Mesenchymal stem cell (in vitro differentiated cells and primary cell): Measurements from ENCODE around the gene BABAM2.

Experiments
- DNase-seq: peaks from one replicate; pipeline ENCODE4 v3.0.0-alpha.2; 2013
- H2AFZ ChIP-seq: one replicate; pipeline ENCODE4 v1.6.1; 2013; ENCODE audit warnings: low read depth, mild to moderate bottlenecking, control low read depth, inconsistent platforms, low read length, moderate library complexity
- H2AK5ac ChIP-seq: 2 replicates; pipeline ENCODE4 v1.6.1; 2013; ENCODE audit warnings: low read length, moderate library complexity, mild to moderate bottlenecking, inconsistent platforms; ENCODE audit not compliant: severe bottlenecking
- H2BK120ac ChIP-seq: one replicate; pipeline ENCODE4 v1.6.1; 2013; ENCODE audit warnings: low read depth, mild to moderate bottlenecking, inconsistent platforms, low read length, moderate library complexity
- H2BK12ac ChIP-seq, 2 experiments: one replicate each; pipeline ENCODE4 v1.6.1; 2013; ENCODE audit warnings: inconsistent platforms in 2 of 2, low read length in 2 of 2, mild to moderate bottlenecking in 2 of 2, moderate library complexity in 2 of 2, control low read depth in 1 of 2
- H2BK15ac ChIP-seq: one replicate; pipeline ENCODE4 v1.6.1; 2013; ENCODE audit warnings: mild to moderate bottlenecking, low read depth, inconsistent platforms; ENCODE audit not compliant: poor library complexity, severe bottlenecking
- H2BK5ac ChIP-seq: 2 replicates; pipeline ENCODE4 v1.6.1; 2013; ENCODE audit warnings: low read depth, mild to moderate bottlenecking, low read length, control low read depth, inconsistent platforms; ENCODE audit not compliant: poor library complexity, severe bottlenecking
- H3K14ac ChIP-seq, 2 experiments: one replicate each; pipeline ENCODE4 v1.6.1; 2013; ENCODE audit warnings: inconsistent platforms in 2 of 2, low read length in 2 of 2, control low read depth in 1 of 2, mild to moderate bottlenecking in 1 of 2, moderate library complexity in 1 of 2
- H3K18ac ChIP-seq, 2 experiments: one replicate each; pipeline ENCODE4 v1.6.1; 2013; ENCODE audit warnings: inconsistent platforms in 2 of 2, low read length in 2 of 2, control low read depth in 1 of 2, low read depth in 1 of 2, mild to moderate bottlenecking in 1 of 2
- H3K23ac ChIP-seq, 2 experiments: one replicate each; pipeline ENCODE4 v1.6.1; 2013; ENCODE audit warnings: inconsistent platforms in 2 of 2, low read length in 2 of 2, mild to moderate bottlenecking in 2 of 2, moderate library complexity in 2 of 2, control low read depth in 1 of 2
- H3K27ac ChIP-seq: 2 replicates; pipeline ENCODE4 v1.5.1; 2013; ENCODE audit warnings: mild to moderate bottlenecking, moderate library complexity, low read length, control low read depth, inconsistent platforms; ENCODE audit not compliant: poor library complexity, severe bottlenecking
- H3K27me3 ChIP-seq, 2 experiments: 2 replicates each; pipeline versions ENCODE4 v1.6.1 to v1.7.0; 2013; ENCODE audit warnings: low read length in 2 of 2, mild to moderate bottlenecking in 2 of 2, moderate library complexity in 2 of 2, control low read depth in 1 of 2, inconsistent platforms in 1 of 2; ENCODE audit not compliant: control insufficient read depth in 1 of 2, insufficient read depth in 1 of 2
- H3K36me3 ChIP-seq, 2 experiments: 2 replicates each; pipeline versions ENCODE4 v1.6.1 to v1.7.0; 2013; ENCODE audit warnings: low read length in 2 of 2, control low read depth in 1 of 2, inconsistent platforms in 1 of 2, low read depth in 1 of 2, mild to moderate bottlenecking in 1 of 2; ENCODE audit not compliant: insufficient read depth in 2 of 2, control insufficient read depth in 1 of 2
- H3K4ac ChIP-seq, 2 experiments: one replicate each; pipeline ENCODE4 v1.6.1; 2013; ENCODE audit warnings: inconsistent platforms in 2 of 2, low read length in 2 of 2, mild to moderate bottlenecking in 2 of 2, moderate library complexity in 2 of 2, control low read depth in 1 of 2, low read depth in 1 of 2
- H3K4me1 ChIP-seq: 2 replicates; pipeline ENCODE4 v1.6.1; 2013; ENCODE audit warnings: low read depth, low read length, control low read depth; ENCODE audit not compliant: control insufficient read depth, insufficient read depth
- H3K4me2 ChIP-seq: 2 replicates; pipeline ENCODE4 v1.6.1; 2013; ENCODE audit warnings: low read length, mild to moderate bottlenecking, inconsistent platforms; ENCODE audit not compliant: poor library complexity, severe bottlenecking
- H3K4me3 ChIP-seq, 2 experiments: 2 replicates each; pipeline versions ENCODE4 v1.5.1 to v1.7.0; 2013; ENCODE audit warnings: low read length in 2 of 2, mild to moderate bottlenecking in 2 of 2, control low read depth in 1 of 2, low read depth in 1 of 2; ENCODE audit not compliant: insufficient read depth in 1 of 2
- H3K79me1 ChIP-seq: replicated peaks from 2 replicates; pipeline ENCODE4 v1.6.1; 2013; ENCODE audit warnings: mild to moderate bottlenecking, control low read depth, low read length, inconsistent platforms; ENCODE audit not compliant: poor library complexity, severe bottlenecking
- H3K9ac ChIP-seq: 2 replicates; pipeline ENCODE4 v1.7.0; 2013; ENCODE audit warnings: mild to moderate bottlenecking, low read length, moderate library complexity
- H3K9me3 ChIP-seq: 2 replicates; pipeline ENCODE4 v1.7.0; 2013; ENCODE audit warnings: mild to moderate bottlenecking, low read length; ENCODE audit not compliant: control insufficient read depth
- H4K8ac ChIP-seq: one replicate; pipeline ENCODE4 v1.6.1; 2013; ENCODE audit warnings: inconsistent platforms, mild to moderate bottlenecking, low read length, moderate library complexity
- H4K91ac ChIP-seq: one replicate; pipeline ENCODE4 v1.6.1; 2013; ENCODE audit warnings: mild to moderate bottlenecking, low read length, inconsistent platforms
- WGBS: methylation state at CpG from one replicate; pipeline ENCODE4 v1.1.7; 2013; ENCODE audit warnings: mixed read lengths; 5-methylcytosine and 5-hydroxymethylcytosine counted together

Gene BABAM2

GRCh38 chr2:28367667-28368356, 477.3 kb downstream of the BABAM2 start:
- H3K14ac ChIP-seq = no peak overlapping the region
- no peaks in the 10 kb centered on the region for H3K27me3 ChIP-seq

GRCh38 chr2:28368357-28368798, 477.8 kb downstream of the BABAM2 start:
- Histone ChIP-seq H3K79me1 (no peaks in the 10 kb centered on the region), H3K4me3 (no peak overlapping the region), H3K27ac (no peak overlapping the region), H3K9ac (no peak overlapping the region), H3K14ac (no peak overlapping the region), H2AK5ac (no peak overlapping the region), H3K23ac (no peak overlapping the region), H3K4me2 (no peak overlapping the region), H2BK120ac (no peak overlapping the region), H4K8ac (no peak overlapping the region), H2AFZ (no peak overlapping the region), H3K27me3 (no peaks in the 10 kb centered on the region), H3K4ac (no peak overlapping the region), H2BK15ac (no peak overlapping the region), H3K4me1 (peaks cover 6% of the 10 kb centered on the region), H4K91ac (no peak overlapping the region), H3K18ac (no peak overlapping the region), H3K36me3 (no peaks in the 10 kb centered on the region), H3K9me3 (no peaks in the 10 kb centered on the region), H2BK12ac (no peak overlapping the region), H2BK5ac (no peak overlapping the region)
- WGBS = 94% methylated on average over 9 of the region's 9 CpGs
- DNase-seq = no peak

More at GRCh38 chr2:28367667-28368356, 477.3 kb downstream of the BABAM2 start:
- Histone ChIP-seq H3K36me3 (no peaks in the 10 kb centered on the region), H2BK12ac (peak overlapping the region in 1 of 2 experiments; percentile 38), H4K8ac (no peak overlapping the region), H3K27ac (no peak overlapping the region), H3K4me2 (no peak overlapping the region), H2AFZ (no peak overlapping the region), H2BK120ac (no peak overlapping the region), H3K4me1 (peaks cover 10% of the 10 kb centered on the region), H2BK5ac (no peak overlapping the region), H3K23ac (no peak overlapping the region), H2AK5ac (no peak overlapping the region), H3K4me3 (peak overlapping the region in 1 of 2 experiments; percentile 20), H2BK15ac (no peak overlapping the region), H3K18ac (peak overlapping the region in 1 of 2 experiments; percentile 74), H3K79me1 (no peaks in the 10 kb centered on the region), H3K4ac (no peak overlapping the region), H3K9ac (no peak overlapping the region), H3K9me3 (no peaks in the 10 kb centered on the region), H4K91ac (peak overlapping the region; percentile 31)
- no peak for DNase-seq
- 90% methylated on average over 18 of the region's 19 CpGs for WGBS

- WGBS = 72% methylated on average over 4 of the region's 5 CpGs
- Histone ChIP-seq H3K79me1 (no peaks in the 10 kb centered on the region), H2AK5ac (no peak overlapping the region), H3K9ac (no peak overlapping the region), H3K4ac (peak overlapping the region in 1 of 2 experiments; percentile 24), H2BK5ac (no peak overlapping the region), H3K9me3 (no peaks in the 10 kb centered on the region), H3K36me3 (no peaks in the 10 kb centered on the region), H3K23ac (no peak overlapping the region), H2BK15ac (no peak overlapping the region), H2BK12ac (peak overlapping the region in 1 of 2 experiments; percentile 2), H2AFZ (no peak overlapping the region), H3K27ac (no peak overlapping the region), H3K4me1 (peaks cover 4% of the 10 kb centered on the region), H3K18ac (peak overlapping the region in 1 of 2 experiments; percentile 13), H3K27me3 (no peaks in the 10 kb centered on the region), H2BK120ac (no peak overlapping the region), H4K91ac (no peak overlapping the region), H4K8ac (no peak overlapping the region), H3K4me3 (no peak overlapping the region), H3K4me2 (no peak overlapping the region), H3K14ac (no peak overlapping the region)
- no peak for DNase-seq
Measured at GRCh38 chr2:28369358-28369757, 478.8 kb downstream of the BABAM2 start.

GRCh38 chr2:28370354-28370753, 479.8 kb downstream of the BABAM2 start:
- no peak overlapping the region for H2BK15ac ChIP-seq
- H3K4me2 ChIP-seq = no peak overlapping the region
- no peaks in the 10 kb centered on the region for H3K27me3 ChIP-seq
- H3K79me1 ChIP-seq = no peaks in the 10 kb centered on the region
- peak overlapping the region; percentile 40 for H4K91ac ChIP-seq
- peaks cover 4% of the 10 kb centered on the region for H3K4me1 ChIP-seq
- no peak overlapping the region for H2BK120ac ChIP-seq
- H3K36me3 ChIP-seq = no peaks in the 10 kb centered on the region
- no peak overlapping the region for H3K14ac ChIP-seq
- H2AFZ ChIP-seq = no peak overlapping the region
- H3K27ac ChIP-seq = no peak overlapping the region
- H3K4me3 ChIP-seq = no peak overlapping the region
- H2BK5ac ChIP-seq = no peak overlapping the region
- 78% methylated on average over 3 of the region's 3 CpGs for WGBS
- H2AK5ac ChIP-seq = no peak overlapping the region
- no peak overlapping the region for H3K18ac ChIP-seq
- H3K4ac ChIP-seq = no peak overlapping the region
- peak overlapping the region; percentile 7 for H4K8ac ChIP-seq
- no peak overlapping the region for H3K23ac ChIP-seq
- no peak overlapping the region for H3K9ac ChIP-seq
- DNase-seq = no peak
- H3K9me3 ChIP-seq = no peaks in the 10 kb centered on the region
- H2BK12ac ChIP-seq = no peak overlapping the region
